Loucy (cell line): ENCODE results near the gene PSMB5.

Source experiments
- H2AFZ ChIP-seq: fragments of 200-600 bp; sonication (generic); 2 replicates; pipeline ENCODE4 v1.6.0; 2016; ENCODE audit warnings: antibody characterized with exemption, mild to moderate bottlenecking, low read length, moderate library complexity
- H3F3A ChIP-seq: fragments of 200-600 bp; 2 replicates; pipeline ENCODE4 v1.6.0; 2016; ENCODE audit warnings: antibody characterized with exemption, low read depth, mild to moderate bottlenecking
- H3K27me3 ChIP-seq: fragments of 200-600 bp; sonication (generic); 2 replicates; pipeline ENCODE4 v1.6.1; 2014; ENCODE audit warnings: low read length, mild to moderate bottlenecking; ENCODE audit not compliant: insufficient read depth, poor library complexity, severe bottlenecking
- H3K36me3 ChIP-seq: fragments of 200-600 bp; sonication (generic); 2 replicates; pipeline ENCODE4 v1.6.1; 2016; ENCODE audit warnings: low read length; ENCODE audit not compliant: insufficient read depth
- H3K4me1 ChIP-seq: fragments of 200-600 bp; sonication (generic); 2 replicates; pipeline ENCODE4 v1.5.1; 2014; ENCODE audit warnings: low read length, mild to moderate bottlenecking; ENCODE audit not compliant: insufficient read depth, poor library complexity, severe bottlenecking
- H3K4me2 ChIP-seq: fragments of 200-600 bp; sonication (generic); 2 replicates; pipeline ENCODE4 v1.6.0; 2014; ENCODE audit warnings: antibody characterized with exemption, low read length, low read depth, mild to moderate bottlenecking; ENCODE audit not compliant: poor library complexity, severe bottlenecking
- H3K4me3 ChIP-seq: fragments of 200-600 bp; sonication (generic); 2 replicates; pipeline ENCODE4 v1.5.1; 2014; ENCODE audit warnings: low read length, mild to moderate bottlenecking, mixed read lengths; ENCODE audit not compliant: poor library complexity, severe bottlenecking
- H3K79me2 ChIP-seq: fragments of 200-600 bp; sonication (generic); 2 replicates; pipeline ENCODE4 v1.6.1; 2014; ENCODE audit warnings: low read length; ENCODE audit not compliant: insufficient read depth
- H3K9ac ChIP-seq: fragments of 200-600 bp; sonication (generic); 2 replicates; pipeline ENCODE4 v1.6.0; 2014; ENCODE audit warnings: mild to moderate bottlenecking, low read depth, low read length, moderate library complexity; ENCODE audit not compliant: poor library complexity, severe bottlenecking
- H3K9me2 ChIP-seq: fragments of 200-600 bp; sonication (generic); replicated peaks from 2 replicates; pipeline ENCODE4 v1.6.1; 2016; ENCODE audit warnings: low read depth, low read length, mixed read lengths
- H3K9me3 ChIP-seq: fragments of 200-600 bp; sonication (generic); 2 replicates; pipeline ENCODE4 v1.6.1; 2014; ENCODE audit warnings: mild to moderate bottlenecking, antibody characterized with exemption, low read length, low read depth; ENCODE audit not compliant: insufficient read depth
- H4K20me1 ChIP-seq: fragments of 200-600 bp; sonication (generic); 2 replicates; pipeline ENCODE4 v1.6.0; 2014; ENCODE audit warnings: antibody characterized with exemption, low read length, mild to moderate bottlenecking; ENCODE audit not compliant: insufficient read depth, poor library complexity, severe bottlenecking
- CTCF ChIP-seq: fragments of 200-600 bp; sonication (generic); conservative IDR thresholded peaks from 2 replicates; pipeline ENCODE4 v1.5.1; 2014; ENCODE audit warnings: mild to moderate bottlenecking, antibody characterized with exemption, low read length
- EZH2phosphoT487 ChIP-seq: fragments of 200-600 bp; IDR thresholded peaks from 2 replicates; pipeline ENCODE4 v1.6.1; 2018; ENCODE audit warnings: antibody characterized with exemption, mild to moderate bottlenecking, moderate library complexity, borderline replicate concordance

PSMB5 gene

GRCh38 chr14:23067847-23068788, 33.4 kb upstream of the PSMB5 start:
- peaks cover 65% of the 10 kb centered on the region; the same call in 1 of the 2 replicates for H3K36me3 ChIP-seq
- H3K4me1 ChIP-seq: peaks cover 19% of the 10 kb centered on the region
- H3K9ac ChIP-seq: peak overlapping the region; percentile 6
- H3K27me3 ChIP-seq: no peaks in the 10 kb centered on the region
- no peak overlapping the region for H2AFZ ChIP-seq
- no peaks in the 10 kb centered on the region for H3F3A ChIP-seq
- TF ChIP-seq CTCF (no peak), EZH2phosphoT487 (no peak)
- H3K9me3 ChIP-seq: no peaks in the 10 kb centered on the region
- peak overlapping the region; percentile 59 for H3K4me2 ChIP-seq
- peaks cover 44% of the 10 kb centered on the region for H4K20me1 ChIP-seq
- no peaks in the 10 kb centered on the region for H3K9me2 ChIP-seq
- peak overlapping the region; percentile 51 for H3K4me3 ChIP-seq
- H3K79me2 ChIP-seq: peaks cover 58% of the 10 kb centered on the region

GRCh38 chr14:23066855-23067744, 32.4 kb upstream of the PSMB5 start:
- no peaks in the 10 kb centered on the region for H3K9me3 ChIP-seq
- no peaks in the 10 kb centered on the region for H3K27me3 ChIP-seq
- peaks cover 44% of the 10 kb centered on the region for H4K20me1 ChIP-seq
- H3K9me2 ChIP-seq: no peaks in the 10 kb centered on the region
- peaks cover 65% of the 10 kb centered on the region; the same call in 1 of the 2 replicates for H3K36me3 ChIP-seq
- H3K9ac ChIP-seq: no peak overlapping the region
- H3F3A ChIP-seq: no peaks in the 10 kb centered on the region
- no peak overlapping the region for H3K4me2 ChIP-seq
- H3K4me3 ChIP-seq: no peak overlapping the region
- TF ChIP-seq EZH2phosphoT487 (no peak), CTCF (no peak)
- peaks cover 58% of the 10 kb centered on the region for H3K79me2 ChIP-seq
- peaks cover 18% of the 10 kb centered on the region for H3K4me1 ChIP-seq
- H2AFZ ChIP-seq: no peak overlapping the region

- no peaks in the 10 kb centered on the region for H3K9me3 ChIP-seq
- H3K9me2 ChIP-seq: no peaks in the 10 kb centered on the region
- no peaks in the 10 kb centered on the region for H3K27me3 ChIP-seq
- peaks cover 50% of the 10 kb centered on the region for H3K79me2 ChIP-seq
- no peak overlapping the region for H3K9ac ChIP-seq
- H3K4me2 ChIP-seq: no peak overlapping the region
- peaks cover 44% of the 10 kb centered on the region for H4K20me1 ChIP-seq
- H3K4me1 ChIP-seq: peaks cover 12% of the 10 kb centered on the region
- no peaks in the 10 kb centered on the region for H3F3A ChIP-seq
- H3K36me3 ChIP-seq: peaks cover 67% of the 10 kb centered on the region; the same call in 1 of the 2 replicates
- no peak for TF ChIP-seq CTCF
- no peak for TF ChIP-seq EZH2phosphoT487
- H2AFZ ChIP-seq: no peak overlapping the region
- H3K4me3 ChIP-seq: no peak overlapping the region
Measured at GRCh38 chr14:23066368-23066767, 31.7 kb upstream of the PSMB5 start.
